Activated CD8-positive, alpha-beta T cell treated with anti-CD3 and anti-CD28 coated beads, Interleukin-2, amount 10 ng/mL, durations not matched to agents 7 days and 5 days (primary cell): Measurements from ENCODE around the gene LINC01488. TPM values are rescaled to one million over a fixed set of nuclear protein-coding genes. Genes with fewer than 3 reads are reported as not detected.

ENCODE experiments used
- ATAC-seq: fragments of 150-1000 bp; cut with Tn5 transposase; one replicate; pipeline ENCODE4 v1.10.0; 2021; ENCODE audit warnings: moderate library complexity
- CTCF ChIA-PET: fragments of 350-600 bp; sonication (Branson Sonifier 250); formaldehyde crosslinking; loops from one replicate; lab custom pipeline; 2021; ENCODE audit warnings: antibody characterized with exemption; lab: Charles Lee
- POLR2A ChIA-PET: fragments of 350-600 bp; sonication (Branson Sonifier 250); formaldehyde crosslinking; loops from one replicate; lab custom pipeline; 2021; ENCODE audit warnings: antibody characterized with exemption; lab: Charles Lee
- DNase-seq: peaks from one replicate; pipeline ENCODE4 v3.0.0-alpha.2; 2020
- H3K27ac Mint-ChIP-seq: one replicate; pipeline ENCODE4 v1.8.0; 2021; ENCODE audit warnings: mild to moderate bottlenecking, mixed read lengths
- H3K27me3 Mint-ChIP-seq: one replicate; pipeline ENCODE4 v1.8.0; 2021; ENCODE audit warnings: low read depth, mixed read lengths
- H3K36me3 Mint-ChIP-seq: one replicate; pipeline ENCODE4 v1.8.0; 2021; ENCODE audit warnings: low read depth, mixed read lengths
- H3K4me1 Mint-ChIP-seq: one replicate; pipeline ENCODE4 v1.8.0; 2021; ENCODE audit warnings: low read depth, mixed read lengths
- H3K4me3 Mint-ChIP-seq: one replicate; pipeline ENCODE4 v1.8.0; 2021; ENCODE audit warnings: mild to moderate bottlenecking, mixed read lengths
- H3K9me3 Mint-ChIP-seq: one replicate; pipeline ENCODE4 v1.8.0; 2022; ENCODE audit warnings: mixed read lengths; ENCODE audit not compliant: insufficient read depth
- total RNA-seq, 2 experiments: library from RNA; stranded (reverse); gene quantifications; one replicate each; pipeline ENCODE4 v1.2.3, GENCODE V29; 2021

The LINC01488 gene
- total RNA-seq, 2 experiments from 2014 or later, result not detected

- H3K4me3 Mint-ChIP-seq, result no peak overlapping the region
- ChIA-PET CTCF (no interaction called here), POLR2A (no interaction called here)
- no peaks in the 10 kb centered on the region for H3K36me3 Mint-ChIP-seq
- H3K27ac Mint-ChIP-seq, result no peak overlapping the region
- ATAC-seq (no peak), DNase-seq (no peak)
- no peaks in the 10 kb centered on the region for H3K4me1 Mint-ChIP-seq
- no peaks in the 10 kb centered on the region for H3K27me3 Mint-ChIP-seq
- H3K9me3 Mint-ChIP-seq, result no peaks in the 10 kb centered on the region
These were observed 6.5 kb downstream of the LINC01488 start for GRCh38 chr11:69487849-69488542.

- Mint-ChIP-seq H3K4me3 (no peak overlapping the region), H3K9me3 (no peaks in the 10 kb centered on the region), H3K27me3 (no peaks in the 10 kb centered on the region), H3K27ac (no peak overlapping the region), H3K4me1 (no peaks in the 10 kb centered on the region), H3K36me3 (no peaks in the 10 kb centered on the region)
- no peak for ATAC-seq
- DNase-seq, result no peak
- POLR2A ChIA-PET, result no interaction called here
- CTCF ChIA-PET, result no interaction called here
These were observed 7.1 kb downstream of the LINC01488 start for GRCh38 chr11:69488543-69488940.

- no peaks in the 10 kb centered on the region for H3K27me3 Mint-ChIP-seq
- H3K9me3 Mint-ChIP-seq, result no peaks in the 10 kb centered on the region
- H3K27ac Mint-ChIP-seq, result no peak overlapping the region
- no peak for DNase-seq
- H3K4me1 Mint-ChIP-seq, result no peaks in the 10 kb centered on the region
- POLR2A ChIA-PET, result interaction anchor here (0.8 kb wide), 1 partner anchor 651 kb away, joined by 3 read pairs; no protein-coding TSS in a partner anchor
- no peak for ATAC-seq
- H3K4me3 Mint-ChIP-seq, result no peak overlapping the region
- no peaks in the 10 kb centered on the region for H3K36me3 Mint-ChIP-seq
- CTCF ChIA-PET, result no interaction called here
These were observed 7.7 kb downstream of the LINC01488 start for GRCh38 chr11:69489031-69489745.

GRCh38 chr11:69489746-69490365 lies 8.4 kb downstream of the LINC01488 start:
- Mint-ChIP-seq H3K4me1 (no peaks in the 10 kb centered on the region), H3K9me3 (no peaks in the 10 kb centered on the region), H3K27me3 (no peaks in the 10 kb centered on the region), H3K27ac (no peak overlapping the region), H3K36me3 (no peaks in the 10 kb centered on the region), H3K4me3 (no peak overlapping the region)
- ChIA-PET POLR2A (interaction anchor here (0.8 kb wide), 1 partner anchor 651 kb away, joined by 3 read pairs; no protein-coding TSS in a partner anchor), CTCF (no interaction called here)
- ATAC-seq (no peak), DNase-seq (no peak)

GRCh38 chr11:69490516-69490915 lies 9.1 kb downstream of the LINC01488 start:
- Mint-ChIP-seq H3K27me3 (no peaks in the 10 kb centered on the region), H3K36me3 (no peaks in the 10 kb centered on the region), H3K27ac (no peak overlapping the region), H3K4me3 (no peak overlapping the region), H3K4me1 (no peaks in the 10 kb centered on the region), H3K9me3 (no peaks in the 10 kb centered on the region)
- ATAC-seq (no peak), DNase-seq (no peak)
- CTCF ChIA-PET, result no interaction called here
- POLR2A ChIA-PET, result no interaction called here

- H3K4me1 Mint-ChIP-seq, result no peaks in the 10 kb centered on the region
- no peaks in the 10 kb centered on the region for H3K9me3 Mint-ChIP-seq
- H3K4me3 Mint-ChIP-seq, result no peak overlapping the region
- ChIA-PET CTCF (no interaction called here), POLR2A (no interaction called here)
- no peak for ATAC-seq
- H3K36me3 Mint-ChIP-seq, result no peaks in the 10 kb centered on the region
- no peak overlapping the region for H3K27ac Mint-ChIP-seq
- no peaks in the 10 kb centered on the region for H3K27me3 Mint-ChIP-seq
- DNase-seq, result no peak
These were observed 9.9 kb downstream of the LINC01488 start for GRCh38 chr11:69491071-69492031.

GRCh38 chr11:69492201-69492991 lies 10.9 kb downstream of the LINC01488 start:
- Mint-ChIP-seq H3K27ac (no peak overlapping the region), H3K4me3 (no peak overlapping the region), H3K9me3 (no peaks in the 10 kb centered on the region), H3K27me3 (no peaks in the 10 kb centered on the region), H3K36me3 (no peaks in the 10 kb centered on the region), H3K4me1 (no peaks in the 10 kb centered on the region)
- ATAC-seq (no peak), DNase-seq (no peak)
- ChIA-PET CTCF (no interaction called here), POLR2A (no interaction called here)

- H3K27ac Mint-ChIP-seq, result no peak overlapping the region
- H3K4me3 Mint-ChIP-seq, result no peak overlapping the region
- H3K27me3 Mint-ChIP-seq, result no peaks in the 10 kb centered on the region
- CTCF ChIA-PET, result no interaction called here
- H3K9me3 Mint-ChIP-seq, result no peaks in the 10 kb centered on the region
- DNase-seq, result no peak
- H3K36me3 Mint-ChIP-seq, result no peaks in the 10 kb centered on the region
- ATAC-seq, result no peak
- no peaks in the 10 kb centered on the region for H3K4me1 Mint-ChIP-seq
- POLR2A ChIA-PET, result no interaction called here
These were observed 12.7 kb downstream of the LINC01488 start for GRCh38 chr11:69493931-69494821.

GRCh38 chr11:69494851-69495250 lies 13.4 kb downstream of the LINC01488 start:
- DNase-seq, result no peak
- Mint-ChIP-seq H3K27ac (no peak overlapping the region), H3K9me3 (no peaks in the 10 kb centered on the region)

GRCh38 chr11:69495441-69496201 lies 14.2 kb downstream of the LINC01488 start:
- ATAC-seq, result no peak

More at GRCh38 chr11:69494851-69495250, 13.4 kb downstream of the LINC01488 start:
- Mint-ChIP-seq H3K4me3 (no peak overlapping the region), H3K27me3 (no peaks in the 10 kb centered on the region), H3K4me1 (no peaks in the 10 kb centered on the region), H3K36me3 (no peaks in the 10 kb centered on the region)
- CTCF ChIA-PET, result no interaction called here
- POLR2A ChIA-PET, result no interaction called here
- no peak for ATAC-seq

More at GRCh38 chr11:69495441-69496201, 14.2 kb downstream of the LINC01488 start:
- H3K36me3 Mint-ChIP-seq, result no peaks in the 10 kb centered on the region
- DNase-seq, result no peak
- CTCF ChIA-PET, result no interaction called here
- POLR2A ChIA-PET, result interaction anchor here (0.5 to 1.1 kb wide), 2 partner anchors 159 to 687 kb away, joined by 3 read pairs; no protein-coding TSS in a partner anchor
- H3K4me1 Mint-ChIP-seq, result no peaks in the 10 kb centered on the region
- no peak overlapping the region for H3K27ac Mint-ChIP-seq
- no peaks in the 10 kb centered on the region for H3K9me3 Mint-ChIP-seq
- H3K27me3 Mint-ChIP-seq, result no peaks in the 10 kb centered on the region
- H3K4me3 Mint-ChIP-seq, result no peak overlapping the region
